Activated T-cell treated with anti-CD3 and anti-CD28 coated beads for 4 hours (primary cell): ENCODE results near the gene UNC119B.

Experiments
- DNase-seq: peaks from one replicate; pipeline ENCODE4 v3.0.0-alpha.2; 2020

UNC119B gene

GRCh38 chr12:120741476-120742421 lies 31.5 kb downstream of the UNC119B start:
- DNase-seq = no peak

- no peak for DNase-seq
Observed at GRCh38 chr12:120744922-120745493, 34.8 kb downstream of the UNC119B start.

DNA sequence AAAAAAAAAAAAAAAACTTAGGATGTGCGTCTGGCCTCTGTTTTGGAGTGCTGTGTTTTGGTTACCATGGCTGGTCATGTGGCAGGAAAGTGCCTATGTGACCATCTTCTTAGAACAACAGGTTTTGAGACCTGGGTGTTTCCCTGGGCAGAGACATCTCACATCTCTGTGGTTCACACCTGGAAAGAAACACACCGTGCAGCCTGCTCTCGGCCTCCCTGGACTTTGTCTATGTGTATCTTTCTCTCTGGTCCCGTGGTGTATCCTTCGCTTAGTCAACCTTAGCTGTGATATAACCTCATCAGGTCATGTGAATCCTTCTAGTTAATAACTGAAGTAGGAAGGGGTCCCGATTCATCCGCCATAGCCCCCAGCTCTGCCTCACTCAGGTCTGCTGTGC lies 38.0 kb downstream of the UNC119B start:
- no peak for DNase-seq

DNA sequence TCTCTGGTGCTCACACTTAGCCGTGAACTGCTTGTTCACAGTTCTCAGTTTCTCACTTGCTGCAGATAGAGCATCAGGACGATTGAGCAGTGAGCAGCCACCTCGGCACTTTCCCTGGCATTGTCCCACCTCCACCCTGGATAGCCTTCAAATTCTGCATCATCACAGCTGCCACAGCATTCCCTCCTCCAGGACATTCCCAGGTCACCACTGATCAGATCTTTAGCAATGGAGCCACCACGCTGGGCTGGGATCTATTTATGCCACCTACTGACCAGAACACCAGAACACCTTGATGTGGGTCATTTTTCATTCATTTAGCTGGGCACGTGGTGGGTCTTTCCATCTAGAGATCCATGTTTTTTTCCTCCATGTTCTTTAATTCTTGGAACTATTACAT lies 39.0 kb downstream of the UNC119B start:
- DNase-seq = no peak

DNA sequence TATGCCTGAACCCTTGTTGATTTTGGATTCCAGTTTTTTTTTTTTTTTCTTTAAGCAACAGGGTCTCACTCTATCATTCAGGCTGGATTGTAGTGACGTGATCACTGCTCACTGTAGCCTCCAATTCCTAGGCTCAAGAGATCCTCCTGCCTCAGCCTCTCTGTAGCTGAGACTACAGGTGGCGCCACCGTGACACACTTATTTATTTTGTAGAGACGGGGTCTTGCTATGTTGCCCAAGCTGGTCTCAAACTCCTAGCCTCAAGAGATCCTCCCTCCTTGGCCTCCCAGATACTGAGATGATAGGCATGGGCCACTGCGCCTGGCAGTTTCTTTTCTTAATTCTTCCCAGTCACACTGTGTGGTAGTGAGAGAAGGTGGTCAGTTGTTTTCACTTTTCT lies 40.5 kb downstream of the UNC119B start:
- no peak for DNase-seq

- DNase-seq = no peak
Observed at GRCh38 chr12:120751389-120751788, 41.1 kb downstream of the UNC119B start.

- DNase-seq = no peak
Observed at GRCh38 chr12:120754792-120755191, 44.5 kb downstream of the UNC119B start.

- no peak for DNase-seq
Observed at GRCh38 chr12:120755269-120755668, 45.0 kb downstream of the UNC119B start.

DNA sequence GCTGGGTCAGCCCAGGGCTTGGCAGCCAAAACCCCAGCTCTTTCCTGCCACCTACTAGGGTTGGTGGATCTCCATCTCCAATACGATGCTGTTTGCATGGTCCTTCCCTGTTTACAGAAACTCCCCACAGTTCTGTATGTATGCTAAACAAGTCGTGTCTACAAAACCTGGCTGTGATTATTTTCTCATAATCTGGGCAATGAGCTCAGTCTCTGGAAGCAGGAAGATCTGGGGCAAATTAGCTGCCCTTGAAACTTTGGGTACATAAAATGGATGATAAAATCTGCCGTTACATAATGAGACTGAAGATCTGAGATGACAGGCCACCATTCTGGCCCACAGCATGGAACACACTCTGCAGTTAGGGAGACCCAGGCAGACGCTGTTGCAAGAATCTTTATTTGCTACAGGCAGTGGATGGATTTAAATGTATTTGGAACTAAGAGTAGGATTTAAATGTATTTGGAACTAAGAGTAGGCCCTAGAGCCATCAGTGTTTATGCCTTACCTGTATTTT lies 47.0 kb downstream of the UNC119B start:
- no peak for DNase-seq

GRCh38 chr12:120757949-120758348 lies 47.7 kb downstream of the UNC119B start:
- DNase-seq = no peak

DNA sequence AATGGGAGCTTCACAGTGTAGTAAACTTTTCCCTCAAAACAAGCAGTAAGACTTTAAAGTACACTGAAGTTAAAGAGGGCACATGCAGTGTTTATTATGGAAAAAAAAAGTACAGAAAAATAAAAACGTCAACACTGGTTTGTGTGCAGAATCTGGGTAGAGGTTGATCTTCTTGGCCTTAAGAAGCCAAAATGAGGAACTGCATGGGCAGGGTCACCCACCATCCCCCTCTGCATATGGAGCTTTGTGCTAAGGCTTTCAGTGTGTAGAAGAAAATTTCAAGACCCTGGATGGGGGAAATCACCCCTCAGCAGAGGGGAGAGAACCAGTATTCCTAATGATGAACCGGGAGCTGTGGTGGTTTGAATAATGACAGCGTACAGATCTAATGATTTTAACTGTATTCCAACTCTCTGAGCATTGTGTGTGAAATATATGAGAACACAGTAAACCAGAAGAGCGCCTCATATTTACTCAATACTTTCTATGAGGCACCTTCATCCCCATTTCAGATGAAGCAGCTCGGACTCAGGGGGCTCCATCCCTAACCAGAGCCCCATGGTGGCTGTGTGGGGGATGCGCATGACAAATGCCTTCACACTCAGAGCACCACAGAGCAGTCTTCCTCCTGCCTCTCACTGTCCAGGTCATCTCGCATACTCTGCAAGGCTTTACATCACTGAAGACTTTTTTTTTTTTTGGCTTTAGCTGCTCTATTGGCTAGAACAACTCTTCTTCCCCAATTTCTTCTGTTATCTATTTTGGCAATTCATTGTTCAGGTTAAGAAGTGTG lies 48.7 kb downstream of the UNC119B start:
- no peak for DNase-seq

DNA sequence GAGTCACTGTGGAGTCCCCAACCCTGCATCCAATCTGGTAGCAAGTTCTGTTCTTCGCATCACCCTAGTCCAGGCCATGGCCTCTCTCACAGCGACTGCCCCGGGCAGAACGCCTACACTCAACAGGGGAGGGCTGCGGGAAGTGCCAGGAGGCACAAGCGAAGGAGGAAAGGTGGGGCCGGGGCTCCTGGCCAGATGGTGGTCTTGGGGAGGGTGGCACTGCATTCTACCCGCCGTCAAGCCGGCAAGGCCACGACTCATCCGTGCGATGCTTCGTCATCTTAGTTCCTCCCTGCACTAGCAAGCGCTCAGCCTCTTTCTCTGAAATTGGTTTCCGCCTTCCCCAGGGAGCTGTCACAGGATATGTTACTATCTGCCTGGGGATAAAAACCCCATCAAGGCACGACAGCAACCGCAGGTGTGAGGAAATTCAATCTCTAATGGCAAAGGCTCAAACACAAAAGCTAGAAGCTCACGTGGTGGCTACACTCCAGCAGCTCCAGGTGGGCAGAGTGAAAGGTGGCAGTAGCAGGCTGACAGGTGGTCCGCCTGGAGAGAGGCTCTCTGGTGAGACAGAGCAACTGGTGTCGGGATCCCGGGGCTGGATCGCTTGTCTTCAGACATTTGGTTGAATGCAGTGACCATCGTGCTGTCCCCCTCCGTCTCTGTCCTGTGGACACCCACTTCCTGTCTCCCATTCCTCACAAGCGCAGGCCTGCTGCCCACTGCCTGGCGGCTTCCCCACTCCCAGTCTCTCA lies 49.5 kb downstream of the UNC119B start:
- DNase-seq = no peak

DNA sequence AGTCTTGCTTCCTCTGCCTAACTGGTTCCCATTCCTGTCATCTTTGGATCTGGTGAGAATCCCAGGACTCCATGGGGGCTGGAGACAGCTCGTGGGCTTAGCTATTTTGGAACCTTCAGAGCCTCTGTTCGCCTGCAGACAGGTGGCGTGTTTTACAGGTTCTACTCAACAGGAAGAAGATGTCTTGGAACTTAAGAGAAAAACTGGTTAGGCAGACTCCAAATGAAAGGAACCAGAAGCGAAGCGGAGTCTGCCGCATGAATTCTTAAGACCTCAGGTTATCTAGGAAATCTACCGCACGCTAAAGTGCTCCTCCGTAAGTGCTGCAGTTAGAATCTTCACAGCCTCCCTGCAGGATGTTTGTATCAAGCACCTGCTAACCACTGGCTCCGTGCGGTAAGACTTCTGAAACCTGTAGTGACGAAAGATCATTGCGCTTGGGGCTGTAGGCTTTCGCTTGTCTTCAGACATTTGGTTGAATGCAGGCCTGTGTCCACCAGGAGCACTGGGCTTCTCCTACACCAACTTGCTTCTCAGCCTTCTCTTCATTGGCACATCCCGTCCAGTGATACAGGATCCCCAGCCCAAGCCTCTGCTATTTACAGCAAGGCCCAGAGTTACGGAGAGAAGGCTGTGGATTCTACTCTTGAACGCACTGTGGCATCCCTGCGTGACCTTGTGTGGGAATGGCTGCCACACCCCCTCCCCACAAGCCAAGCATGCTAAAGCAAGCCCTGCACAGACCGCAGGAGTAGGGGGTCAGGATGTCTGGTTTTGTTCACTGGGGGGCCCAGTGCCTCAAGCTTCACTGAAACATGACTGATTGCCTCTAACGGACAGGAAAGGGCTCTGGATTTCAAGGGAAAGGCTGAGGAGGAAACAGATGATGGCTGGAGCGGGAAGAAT lies 50.3 kb downstream of the UNC119B start:
- no peak for DNase-seq

DNA sequence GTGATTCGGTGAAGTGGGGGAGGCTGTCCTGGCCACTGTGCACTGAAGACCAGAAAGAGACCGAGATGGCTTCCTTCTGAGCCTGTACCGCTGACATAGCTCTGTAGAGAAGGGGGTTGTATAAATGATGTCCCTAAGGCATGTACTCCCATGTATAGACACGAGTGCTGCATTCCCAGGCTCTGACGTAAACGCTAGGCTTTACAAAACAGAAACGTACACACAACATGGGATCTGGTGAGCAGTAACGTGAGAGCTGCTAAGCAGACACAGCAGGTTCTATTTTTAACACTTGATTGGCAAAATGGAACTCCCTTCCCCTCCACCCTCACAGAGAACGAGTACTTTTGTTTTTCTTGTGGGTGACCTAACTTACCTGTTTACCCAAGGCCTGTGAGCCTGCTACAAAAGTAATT lies 51.3 kb downstream of the UNC119B start:
- DNase-seq = no peak

GRCh38 chr12:120762086-120762485 lies 51.8 kb downstream of the UNC119B start:
- DNase-seq = no peak

- DNase-seq = no peak
Observed at GRCh38 chr12:120763250-120763649, 53.0 kb downstream of the UNC119B start.

- no peak for DNase-seq
Observed at GRCh38 chr12:120764816-120765215, 54.6 kb downstream of the UNC119B start.

DNA sequence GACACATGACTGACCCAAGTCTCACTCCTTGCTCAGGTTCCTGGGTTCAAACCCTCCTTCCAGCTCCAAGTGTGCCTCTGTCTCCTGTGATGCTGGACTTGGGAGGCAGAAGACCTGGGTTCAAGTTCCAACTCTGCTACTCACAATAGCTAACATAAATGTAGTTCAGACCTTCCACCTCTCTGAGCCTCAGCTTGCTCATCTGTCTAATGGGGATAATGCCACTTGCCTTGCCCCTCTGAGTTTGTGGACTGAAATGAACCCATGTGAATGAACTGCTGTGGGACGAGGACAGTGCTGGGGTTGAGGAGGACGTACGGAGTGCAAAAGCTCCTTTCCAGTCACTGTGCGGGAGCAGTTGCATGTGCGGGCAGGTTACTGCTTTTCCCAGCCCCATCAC lies 56.3 kb downstream of the UNC119B start:
- DNase-seq = no peak

GRCh38 chr12:120767071-120768024 lies 57.1 kb downstream of the UNC119B start:
- no peak for DNase-seq

- no peak for DNase-seq
Observed at GRCh38 chr12:120771097-120771496, 60.8 kb downstream of the UNC119B start.
